Umbilical cord (tissue), 2 donors: ENCODE data around the gene KCND2. TPM values are rescaled to one million over a fixed set of nuclear protein-coding genes. Genes with fewer than 3 reads are reported as not detected.
"Not testable (repeated sequence)": the region's sequence is repeated elsewhere in the genome, so short reads cannot be mapped to it uniquely, and the experiment has no call there.

Experiments used
- DNase-seq: peaks from one replicate; pipeline ENCODE4 v3.0.0-alpha.2; 2015; ENCODE audit warnings: low spot score
- total RNA-seq: library from RNA; depleted of rRNA; stranded (reverse); fragments of >200 nt; gene quantifications from one replicate; pipeline ENCODE4 v1.2.3, GENCODE V29; 2014; ENCODE audit warnings: low replicate concordance; ENCODE audit not compliant: insufficient read depth

Gene KCND2
- total RNA-seq = 3.4 TPM

DNA sequence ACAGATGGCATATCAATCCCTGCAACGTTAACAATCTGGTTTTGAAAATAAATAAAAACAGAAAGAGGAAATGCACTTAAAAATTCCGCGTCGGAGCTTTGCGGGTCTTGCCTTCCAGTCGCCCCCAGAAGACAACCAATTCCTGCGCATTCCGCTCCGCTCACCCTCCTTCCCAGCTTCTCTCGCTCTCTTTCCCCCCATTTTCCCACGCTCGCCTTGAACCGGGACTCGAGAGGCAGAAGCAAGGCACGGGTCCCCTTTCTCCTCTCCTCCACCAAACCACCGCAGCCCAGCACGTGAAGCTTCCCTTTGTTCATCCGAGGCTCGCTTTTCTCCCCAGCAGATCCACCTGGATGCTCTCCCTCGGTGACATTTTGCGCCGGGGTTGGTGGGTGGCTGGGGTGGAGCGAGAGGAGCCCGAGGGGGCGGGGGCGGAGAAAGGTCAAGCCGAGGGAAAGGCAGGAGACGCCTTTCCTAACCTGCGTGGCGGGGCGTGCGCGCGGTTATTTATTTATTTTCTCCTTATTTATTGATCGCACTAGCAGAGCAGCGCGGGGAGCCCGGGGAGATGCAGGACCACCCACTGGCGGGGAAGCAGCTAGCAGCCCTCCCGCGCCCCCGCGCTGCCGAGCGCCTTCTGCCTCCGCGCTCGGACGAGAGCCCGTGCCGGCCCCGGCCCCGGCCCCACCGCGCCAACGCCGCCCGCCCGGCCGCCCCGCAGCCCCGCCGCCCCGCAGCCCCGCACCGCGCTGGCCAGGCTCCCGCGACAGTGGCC, at the start of gene KCND2:
KCND2 (plus strand) TSS at position 475 of the 775 bp plus-strand sequence.
- peak; percentile 27 for DNase-seq

GRCh38 chr7:120226188-120226587, 46.8 kb upstream of the KCND2 start:
- no peak for DNase-seq

DNA sequence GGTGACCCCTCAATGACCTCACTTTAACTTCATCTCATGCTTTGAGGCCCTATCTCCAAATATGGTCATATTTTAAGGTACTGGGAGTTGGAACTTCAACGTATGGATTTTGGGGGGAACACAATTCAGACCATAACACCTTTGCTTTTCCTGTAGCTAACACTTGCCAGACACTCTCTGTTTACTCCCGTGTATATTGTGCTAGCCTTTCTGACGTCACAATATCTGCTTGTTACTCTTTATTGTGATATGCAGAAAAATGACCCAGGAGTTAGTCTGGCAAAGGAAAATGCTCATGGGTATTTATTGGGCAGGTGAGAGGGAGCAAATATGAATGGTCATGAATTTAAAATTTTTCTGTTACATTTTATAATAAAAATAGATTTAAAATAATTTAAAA, 45.7 kb upstream of the KCND2 start:
- no peak for DNase-seq

- DNase-seq = no peak
Measured at GRCh38 chr7:120229084-120229483, 43.9 kb upstream of the KCND2 start.

DNA sequence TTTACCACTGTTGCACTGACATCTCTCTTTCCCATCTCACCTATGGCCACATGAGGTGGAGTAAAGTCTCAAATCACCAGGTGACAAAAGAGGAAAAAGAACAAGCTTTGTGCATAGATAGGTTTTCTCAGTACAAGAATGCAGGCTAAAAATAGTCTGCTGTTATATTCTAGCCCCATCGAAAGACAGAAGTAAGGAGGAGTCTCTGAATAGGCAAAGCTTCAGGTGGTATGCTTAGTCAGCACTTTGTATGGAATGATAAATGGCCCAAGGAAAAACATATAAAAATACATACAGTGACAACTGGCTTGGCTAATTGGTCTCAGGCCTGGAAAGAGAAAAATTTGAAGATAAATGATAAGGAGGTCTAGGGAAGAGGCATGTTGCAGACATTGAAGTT, 39.6 kb upstream of the KCND2 start:
- DNase-seq = no peak

DNA sequence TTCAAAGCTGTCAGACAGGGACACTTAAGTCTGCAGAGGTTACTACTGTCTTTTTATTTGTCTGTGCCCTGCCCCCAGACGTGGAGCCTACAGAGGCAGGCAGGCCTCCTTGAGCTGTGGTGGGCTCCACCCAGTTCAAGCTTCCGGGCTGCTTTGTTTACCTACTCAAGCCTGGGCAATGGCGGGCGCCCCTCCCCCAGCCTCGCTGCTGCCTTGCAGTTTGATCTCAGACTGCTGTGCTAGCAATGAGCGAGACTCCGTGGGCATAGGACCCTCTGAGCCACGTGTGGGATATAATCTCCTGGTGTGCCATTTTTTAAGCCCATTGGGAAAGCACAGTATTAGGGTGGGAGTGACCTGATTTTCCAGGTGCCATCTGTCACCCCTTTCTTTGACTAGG, 32.6 kb upstream of the KCND2 start:
- not testable (repeated sequence) for DNase-seq

GRCh38 chr7:120241973-120242372, 31.0 kb upstream of the KCND2 start:
- no peak for DNase-seq

DNA sequence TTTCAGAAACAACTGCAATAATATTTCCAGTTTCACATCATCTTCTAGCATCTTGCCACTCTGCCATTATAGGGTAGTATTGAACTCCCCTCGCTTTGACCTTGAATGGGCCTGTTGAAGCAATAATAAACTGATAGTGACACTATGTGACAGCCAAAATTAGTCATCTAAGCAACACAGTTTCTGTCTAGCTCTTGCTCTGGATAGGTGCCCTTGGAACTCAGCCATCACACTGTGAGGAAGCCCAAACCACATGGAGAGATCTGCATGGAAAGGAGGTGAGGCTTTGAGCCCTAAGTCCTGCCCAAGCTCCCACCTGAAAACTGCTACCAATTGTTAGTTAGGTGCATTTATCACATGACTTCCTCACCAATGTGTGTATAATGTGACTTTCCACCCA, 18.1 kb upstream of the KCND2 start:
- DNase-seq = no peak

- DNase-seq = no peak
Measured at GRCh38 chr7:120256344-120257070, 16.5 kb upstream of the KCND2 start.

- DNase-seq = no peak
Measured at GRCh38 chr7:120259386-120259785, 13.6 kb upstream of the KCND2 start.

GRCh38 chr7:120260111-120260510, 12.9 kb upstream of the KCND2 start:
- DNase-seq = no peak

DNA sequence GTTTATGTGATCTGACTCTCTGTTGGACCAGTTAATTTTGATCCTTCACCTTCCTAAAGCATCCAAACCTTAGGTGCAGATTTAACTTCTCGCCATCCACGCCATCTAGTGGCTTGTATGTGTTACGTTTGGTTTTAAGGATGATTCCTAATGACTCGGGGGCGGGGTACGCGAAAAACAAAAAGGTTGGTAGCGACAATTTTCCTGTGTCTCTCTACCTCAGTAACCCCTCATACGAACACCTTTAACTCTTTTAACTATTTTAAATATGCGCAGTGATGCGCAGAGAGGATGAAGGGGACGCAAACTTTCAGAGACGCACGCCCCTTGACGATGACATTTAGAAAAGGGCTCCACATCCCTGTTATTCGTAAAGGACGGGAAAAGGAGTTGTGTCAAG, 714 bp upstream of the KCND2 start:
- peak; percentile 58 for DNase-seq

- peak; percentile 59 for DNase-seq
Measured at GRCh38 chr7:120273476-120273975, 551 bp downstream of the KCND2 start.

- DNase-seq = no peak
Measured at GRCh38 chr7:120274482-120274881, 1.5 kb downstream of the KCND2 start.

DNA sequence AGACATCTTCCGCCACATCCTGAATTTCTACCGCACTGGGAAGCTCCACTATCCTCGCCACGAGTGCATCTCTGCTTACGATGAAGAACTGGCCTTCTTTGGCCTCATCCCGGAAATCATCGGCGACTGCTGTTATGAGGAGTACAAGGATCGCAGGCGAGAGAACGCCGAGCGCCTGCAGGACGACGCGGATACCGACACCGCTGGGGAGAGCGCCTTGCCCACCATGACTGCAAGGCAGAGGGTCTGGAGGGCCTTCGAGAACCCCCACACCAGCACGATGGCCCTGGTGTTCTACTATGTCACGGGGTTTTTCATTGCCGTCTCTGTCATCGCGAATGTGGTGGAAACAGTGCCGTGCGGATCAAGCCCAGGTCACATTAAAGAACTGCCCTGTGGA, 1.9 kb downstream of the KCND2 start:
- DNase-seq = no peak

GRCh38 chr7:120276720-120277119, 3.7 kb downstream of the KCND2 start:
- DNase-seq = no peak

GRCh38 chr7:120278773-120279172, 5.8 kb downstream of the KCND2 start:
- no peak for DNase-seq

GRCh38 chr7:120280743-120281142, 7.8 kb downstream of the KCND2 start:
- DNase-seq = peak; percentile 9

- DNase-seq = no peak
Measured at GRCh38 chr7:120293027-120293426, 20.1 kb downstream of the KCND2 start.

- DNase-seq = no peak
Measured at GRCh38 chr7:120302190-120302589, 29.2 kb downstream of the KCND2 start.

- no peak for DNase-seq
Measured at GRCh38 chr7:120303105-120303504, 30.1 kb downstream of the KCND2 start.

DNA sequence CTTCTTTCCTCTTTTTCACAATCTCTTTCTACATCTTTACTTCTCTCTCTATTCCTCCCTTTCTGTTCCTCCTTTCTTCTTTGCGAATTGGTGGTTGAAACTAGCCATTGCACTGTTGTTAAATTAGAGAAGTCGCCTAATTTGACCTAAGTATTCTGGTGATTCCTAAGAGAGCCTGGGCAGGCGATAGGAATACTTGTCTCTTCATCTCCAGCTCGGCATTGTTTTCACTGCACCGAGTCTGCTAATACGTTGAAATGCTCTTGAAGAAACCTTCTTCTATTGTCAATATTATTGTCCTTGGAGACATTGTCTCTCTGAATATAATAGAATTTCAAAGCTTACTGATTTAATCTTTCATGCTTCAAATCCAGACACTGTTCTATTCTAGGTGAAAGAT, 31.7 kb downstream of the KCND2 start:
- DNase-seq = no peak

GRCh38 chr7:120307991-120308545, 35.1 kb downstream of the KCND2 start:
- peak; percentile 90 for DNase-seq
